Midbrain (tissue), 1 donor: ENCODE results near the gene IGFL1.
"Not testable (repeated sequence)": the region's sequence is repeated elsewhere in the genome, so short reads cannot be mapped to it uniquely, and the experiment has no call there.

Source experiments
- DNase-seq: peaks from one replicate; lab custom pipeline; 2025; lab: John Stamatoyannopoulos, UW

IGFL1 gene

DNA sequence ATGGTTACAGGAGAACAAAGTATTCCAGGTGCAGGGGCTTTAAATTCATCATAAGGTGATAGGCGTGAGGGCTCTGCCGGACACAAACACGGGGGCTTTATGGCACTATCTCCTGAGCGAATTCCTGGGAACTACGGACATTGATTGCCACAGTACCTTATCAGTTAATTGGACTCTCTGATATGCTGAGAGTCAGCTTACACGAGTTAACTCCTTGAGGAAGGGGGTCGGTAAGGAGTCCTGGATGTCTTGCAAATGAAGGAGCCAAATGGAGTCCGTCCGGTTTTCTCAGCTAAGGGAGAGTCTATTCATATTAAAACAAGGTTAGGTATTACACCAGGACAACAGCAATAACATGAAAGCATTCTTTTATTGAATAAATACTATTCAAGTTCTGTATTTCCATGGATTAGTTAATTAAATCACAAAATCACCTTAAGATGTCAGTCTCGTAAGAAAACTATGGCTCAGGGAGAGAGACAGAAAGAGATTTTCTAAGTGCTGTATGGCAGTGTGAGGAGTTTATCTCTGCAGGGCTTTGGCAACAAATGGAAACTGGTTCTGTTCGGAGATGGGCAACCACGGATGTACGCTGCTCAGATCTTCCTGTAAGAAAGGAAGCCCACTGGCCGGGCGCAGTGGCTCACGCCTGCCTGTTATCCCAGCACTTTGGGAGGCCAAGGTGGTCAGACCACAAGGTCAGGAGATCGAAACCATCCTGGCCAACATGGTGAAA lies 41.1 kb downstream of the IGFL1 start:
- no peak for DNase-seq

DNA sequence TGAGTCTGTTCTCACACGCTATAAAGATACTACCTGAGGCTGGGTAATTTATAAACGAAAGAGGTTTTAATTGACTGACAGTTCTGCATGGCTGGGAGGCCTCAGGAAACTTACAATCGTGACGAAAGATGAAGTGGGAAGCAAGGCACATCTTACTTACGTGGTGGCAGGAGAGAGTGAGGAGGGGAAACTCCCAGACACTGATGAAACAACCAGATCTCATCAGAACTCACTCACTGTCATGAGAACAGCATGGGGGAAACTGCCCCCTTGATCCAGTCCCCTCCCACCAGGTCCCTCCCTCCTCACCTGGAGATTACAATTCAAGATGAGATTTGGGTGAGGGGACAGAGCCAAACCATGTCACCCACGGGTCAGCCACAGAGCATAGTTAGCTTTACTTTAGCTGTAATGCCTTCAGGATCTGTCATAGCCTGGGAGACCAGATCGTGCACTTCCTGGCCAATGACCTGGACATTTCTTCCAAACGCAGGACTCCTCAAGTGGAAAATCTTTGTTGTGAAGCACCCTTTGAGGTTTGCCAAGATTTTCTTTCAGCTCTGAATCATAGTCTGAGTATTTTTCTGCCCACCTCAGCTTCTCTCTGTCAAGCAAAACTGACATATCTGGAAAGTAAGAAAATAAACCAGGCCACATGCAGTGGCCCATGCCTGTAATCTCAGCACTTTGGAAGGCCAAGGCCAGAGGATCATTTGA lies 42.1 kb downstream of the IGFL1 start:
- no peak for DNase-seq

DNA sequence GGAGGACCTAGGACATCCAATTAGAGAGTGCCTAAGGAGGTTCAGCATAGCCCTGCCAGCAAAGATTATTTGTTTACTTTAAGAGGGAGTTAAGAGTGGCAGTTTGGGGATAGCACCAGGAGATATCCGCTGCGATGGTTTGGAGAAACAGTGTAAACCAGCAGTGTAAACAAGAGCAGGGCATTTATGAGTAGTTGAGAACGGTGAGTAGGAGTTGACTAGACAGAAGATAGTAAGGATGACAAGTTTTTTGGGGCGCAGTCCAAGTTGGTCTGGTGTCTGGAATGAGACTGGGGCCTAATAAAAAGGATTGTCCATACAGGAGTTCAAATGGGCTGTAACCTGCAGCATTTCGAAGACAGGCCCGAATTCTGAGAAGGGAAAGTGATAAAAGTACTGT lies 44.4 kb downstream of the IGFL1 start:
- DNase-seq: not testable (repeated sequence)

DNA sequence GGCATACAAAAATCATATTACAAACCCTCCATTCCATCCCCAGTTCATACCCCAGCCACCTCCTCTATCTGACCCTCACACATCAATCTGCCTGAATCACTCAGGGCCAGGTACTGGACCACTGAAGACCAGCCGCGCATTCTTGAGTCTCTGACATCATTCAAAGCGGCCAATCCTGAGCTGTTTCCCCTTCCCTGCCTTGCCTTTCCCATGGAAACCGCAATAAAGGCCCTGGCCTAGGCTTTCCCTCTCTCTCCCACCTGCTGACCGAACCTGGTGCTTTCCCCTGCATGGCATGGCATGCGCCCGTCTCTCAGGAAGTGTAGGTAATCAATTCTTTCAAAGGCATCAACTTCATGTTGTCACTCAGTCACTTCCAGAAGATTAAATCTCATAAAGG lies 49.6 kb downstream of the IGFL1 start:
- no peak for DNase-seq
